Mesodermal cell (in vitro differentiated cells): ENCODE measurements around the gene ARMC7.
A peak's percentile ranks its signal among the peaks of the same experiment; 100 is the strongest.

Experiments used
- H3K27ac ChIP-seq: 2 replicates; pipeline ENCODE4 v1.7.0; 2013; ENCODE audit warnings: mild to moderate bottlenecking, low read depth, low read length, moderate library complexity; ENCODE audit not compliant: severe bottlenecking
- H3K36me3 ChIP-seq: 2 replicates; pipeline ENCODE4 v1.7.1; 2013; ENCODE audit warnings: mild to moderate bottlenecking, low read length, moderate library complexity; ENCODE audit not compliant: control insufficient read depth, insufficient read depth
- H3K4me1 ChIP-seq: one replicate; pipeline ENCODE4 v1.7.1; 2013; ENCODE audit warnings: mild to moderate bottlenecking, low read length; ENCODE audit not compliant: insufficient read depth, control insufficient read depth, poor library complexity, severe bottlenecking
- H3K4me3 ChIP-seq: 2 replicates; pipeline ENCODE4 v1.7.0; 2013; ENCODE audit warnings: low read length, control low read depth, mild to moderate bottlenecking; ENCODE audit not compliant: insufficient read depth, poor library complexity, severe bottlenecking; ENCODE audit errors: extremely low read depth
- H3K9me3 ChIP-seq: 2 replicates; pipeline ENCODE4 v1.7.1; 2013; ENCODE audit warnings: mild to moderate bottlenecking, low read length, moderate library complexity; ENCODE audit not compliant: control insufficient read depth
- WGBS, 2 experiments: methylation state at CpG; one replicate each; pipeline ENCODE4 v1.1.5; 2013; ENCODE audit warnings: missing lambda C conversion rate in 2 of 2; ENCODE audit not compliant: insufficient coverage in 2 of 2; 5-methylcytosine and 5-hydroxymethylcytosine counted together

ARMC7 gene

DNA sequence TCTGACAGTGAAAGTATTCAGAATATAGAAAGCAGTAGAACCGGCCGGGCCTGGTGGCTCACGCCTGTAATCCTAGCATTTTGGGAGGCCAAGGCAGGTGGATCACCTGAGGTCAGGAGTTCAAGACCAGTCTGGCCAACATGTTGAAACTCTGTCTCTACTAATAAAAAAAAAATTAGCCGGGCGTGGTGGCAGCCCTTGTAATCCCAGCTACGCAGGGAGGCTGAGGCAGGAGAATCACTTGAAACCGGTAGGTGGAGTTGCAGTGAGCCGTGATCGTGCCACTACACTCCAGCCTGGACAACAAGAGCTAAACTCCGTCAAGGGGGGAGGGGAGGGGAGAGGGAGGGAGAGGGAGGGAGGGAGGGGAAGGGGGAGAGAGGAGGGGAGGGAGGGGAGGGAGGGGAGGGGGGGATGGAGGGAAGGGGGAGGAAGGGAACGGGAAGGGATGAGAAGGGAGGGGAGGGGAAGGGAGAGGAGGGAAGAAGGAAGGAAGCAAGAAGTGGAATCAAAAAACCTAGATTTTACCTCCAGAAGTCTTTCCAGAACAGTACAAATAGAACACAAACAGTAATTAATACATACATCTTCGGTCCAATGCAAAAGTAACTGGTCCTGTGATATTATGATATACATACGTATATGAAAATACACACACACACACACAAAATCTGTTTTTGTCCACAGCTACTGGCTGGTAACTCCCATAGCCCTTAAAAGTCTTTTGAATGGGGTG is 32.6 kb downstream of the ARMC7 start:
- H3K36me3 ChIP-seq = peaks cover 93% of the 10 kb centered on the region
- 92 to 100% methylated on average over 3 to 7 of the region's 13 CpGs for WGBS, 2 experiments
- H3K27ac ChIP-seq = no peak overlapping the region
- H3K4me1 ChIP-seq = peaks cover 2% of the 10 kb centered on the region
- H3K9me3 ChIP-seq = no peaks in the 10 kb centered on the region
- H3K4me3 ChIP-seq = no peak overlapping the region

DNA sequence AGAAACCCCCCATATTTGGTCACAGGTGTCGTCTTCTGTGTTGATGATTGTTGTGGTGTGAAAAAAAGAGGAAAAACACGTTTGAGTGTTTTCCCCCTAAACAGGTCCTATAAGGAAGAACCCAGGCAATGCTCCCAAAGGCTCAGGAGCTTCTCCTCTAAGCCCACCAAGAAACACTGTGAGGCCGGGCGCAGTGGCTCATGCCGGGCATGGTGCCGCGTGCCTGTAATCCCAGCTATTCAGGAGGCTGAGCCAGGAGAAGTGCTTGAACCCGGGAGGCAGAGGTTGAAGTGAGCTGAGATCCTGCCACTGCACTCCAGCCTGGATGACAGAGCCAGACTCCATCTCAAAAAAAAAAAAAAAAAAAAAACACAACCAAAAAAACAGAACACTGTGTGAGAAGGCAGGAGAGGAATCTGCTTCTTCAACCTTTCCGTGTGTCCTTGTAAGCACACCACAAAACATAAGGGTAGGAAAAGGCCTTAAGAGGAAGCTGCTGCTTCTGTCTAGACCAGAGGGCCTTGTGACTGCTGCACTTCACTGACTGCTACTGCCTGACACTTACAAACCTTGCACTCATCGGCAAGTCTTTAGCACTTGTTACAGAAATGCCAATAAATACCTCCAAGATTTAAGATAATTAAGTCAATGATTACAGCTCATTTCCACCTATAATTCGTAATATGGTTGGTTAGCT is 35.2 kb downstream of the ARMC7 start:
- Histone ChIP-seq H3K36me3 (peaks cover 94% of the 10 kb centered on the region), H3K9me3 (no peaks in the 10 kb centered on the region), H3K4me3 (no peak overlapping the region), H3K4me1 (peaks cover 2% of the 10 kb centered on the region), H3K27ac (no peak overlapping the region)
- 96 to 98% methylated on average over 7 of the region's 11 CpGs for WGBS, 2 experiments

DNA sequence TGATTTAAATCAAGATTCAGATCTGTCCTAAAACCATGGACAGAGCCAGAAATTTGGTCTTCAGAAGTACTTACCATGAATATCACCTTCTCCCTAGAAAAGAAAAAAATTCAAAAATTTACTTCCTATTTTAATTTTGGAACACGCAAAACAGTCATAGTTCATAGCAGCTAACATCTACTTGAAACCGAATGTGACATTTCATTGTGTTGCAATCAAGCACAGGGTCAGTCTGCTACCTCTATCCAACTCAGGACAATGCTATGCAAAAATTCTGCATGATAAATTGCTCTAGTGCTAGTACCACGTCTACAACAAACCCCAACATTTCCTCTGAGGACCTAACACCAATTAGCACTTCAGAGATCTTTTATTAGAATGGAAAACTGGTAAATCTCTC is 36.8 kb downstream of the ARMC7 start:
- Histone ChIP-seq H3K27ac (no peak overlapping the region), H3K9me3 (no peaks in the 10 kb centered on the region), H3K4me1 (peaks cover 2% of the 10 kb centered on the region), H3K36me3 (peaks cover 86% of the 10 kb centered on the region), H3K4me3 (no peak overlapping the region)
- WGBS, 2 experiments = 91 to 100% methylated on average over 2 of the region's 3 CpGs

DNA sequence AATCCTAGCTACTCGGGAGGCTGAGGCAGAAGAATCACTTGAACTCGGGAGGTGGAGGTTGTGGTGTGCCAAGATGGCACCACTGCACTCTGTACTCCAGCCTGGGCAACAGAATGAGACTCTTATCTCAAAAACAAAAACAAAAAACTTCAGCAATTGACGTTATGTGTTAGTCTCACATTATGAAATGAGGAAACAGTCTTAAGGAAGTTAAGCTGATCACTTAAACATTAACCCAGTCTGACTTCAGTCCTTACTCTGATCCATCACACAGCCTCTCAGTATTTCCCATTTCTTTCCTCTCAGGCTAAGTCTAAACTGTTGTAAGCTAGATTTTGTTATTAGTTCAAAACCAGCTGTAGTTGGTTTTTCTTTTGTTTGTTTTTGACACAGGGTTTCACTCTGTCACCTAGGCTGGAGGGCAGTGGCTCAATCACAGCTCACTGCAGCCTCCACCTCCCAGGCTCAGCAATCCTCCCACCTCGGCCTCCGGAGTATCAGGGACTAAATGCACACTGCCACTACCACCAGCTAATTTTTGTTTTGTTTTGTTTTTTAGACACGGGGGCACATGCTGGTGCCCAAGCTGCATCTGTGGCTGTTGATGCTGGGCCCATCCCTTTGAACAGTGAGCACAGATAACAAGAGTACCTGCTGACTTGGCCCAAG is 38.2 kb downstream of the ARMC7 start:
- Histone ChIP-seq H3K27ac (no peak overlapping the region), H3K9me3 (no peaks in the 10 kb centered on the region), H3K36me3 (peaks cover 74% of the 10 kb centered on the region), H3K4me1 (peaks cover 6% of the 10 kb centered on the region), H3K4me3 (no peak overlapping the region)
- 92 to 95% methylated on average over 2 to 6 of the region's 6 CpGs for WGBS, 2 experiments

DNA sequence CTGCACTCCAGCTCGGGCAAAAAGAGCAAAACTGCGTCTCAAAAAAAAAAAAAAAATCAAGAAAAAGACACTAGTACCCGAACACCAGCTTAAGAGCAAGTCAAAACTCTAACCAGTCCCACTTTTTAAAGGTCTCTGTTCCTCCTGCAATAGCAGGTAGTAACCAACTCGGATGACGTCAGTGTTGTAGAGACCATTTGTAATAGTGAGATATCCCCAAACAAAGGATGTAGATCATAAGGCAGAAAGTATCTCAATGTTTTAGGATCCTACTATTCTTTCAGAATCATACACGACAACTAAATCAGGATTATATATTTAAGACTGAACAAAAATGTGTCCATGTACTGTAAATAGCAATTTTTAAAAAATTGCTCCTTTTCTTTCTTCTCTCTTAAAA is 42.2 kb downstream of the ARMC7 start:
- no peak overlapping the region for H3K27ac ChIP-seq
- peak overlapping the region; percentile 85 for H3K4me3 ChIP-seq
- WGBS, 2 experiments = 100% methylated on average over 1 to 2 of the region's 6 CpGs

DNA sequence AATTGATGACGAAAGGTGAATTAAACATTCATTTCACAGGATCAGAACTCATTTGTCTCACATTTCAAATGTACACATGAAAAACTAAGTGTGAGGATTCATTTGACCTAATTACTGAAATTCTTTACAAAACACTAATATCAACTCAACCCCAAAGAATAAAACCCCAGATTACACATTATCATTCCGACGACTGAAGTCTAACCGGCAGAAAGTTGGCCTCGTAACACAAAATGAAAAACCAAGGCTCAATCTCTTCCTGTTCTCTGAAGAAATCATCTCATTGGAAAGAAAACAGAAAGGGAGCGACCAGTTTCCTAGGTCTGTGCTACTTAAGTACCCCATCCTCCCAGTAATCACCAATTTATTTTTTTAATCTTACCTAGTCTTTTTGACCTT is 42.8 kb downstream of the ARMC7 start:
- Histone ChIP-seq H3K9me3 (no peaks in the 10 kb centered on the region), H3K4me1 (peaks cover 9% of the 10 kb centered on the region), H3K36me3 (peaks cover 37% of the 10 kb centered on the region), H3K27ac (peak overlapping the region; percentile 84), H3K4me3 (peak overlapping the region; percentile 85)
- WGBS, 2 experiments = 10 to 16% methylated on average over 3 to 5 of the region's 6 CpGs

More for the DNA sequence above, 42.2 kb downstream of the ARMC7 start:
- Histone ChIP-seq H3K4me1 (peaks cover 10% of the 10 kb centered on the region), H3K36me3 (peaks cover 37% of the 10 kb centered on the region), H3K9me3 (no peaks in the 10 kb centered on the region)

DNA sequence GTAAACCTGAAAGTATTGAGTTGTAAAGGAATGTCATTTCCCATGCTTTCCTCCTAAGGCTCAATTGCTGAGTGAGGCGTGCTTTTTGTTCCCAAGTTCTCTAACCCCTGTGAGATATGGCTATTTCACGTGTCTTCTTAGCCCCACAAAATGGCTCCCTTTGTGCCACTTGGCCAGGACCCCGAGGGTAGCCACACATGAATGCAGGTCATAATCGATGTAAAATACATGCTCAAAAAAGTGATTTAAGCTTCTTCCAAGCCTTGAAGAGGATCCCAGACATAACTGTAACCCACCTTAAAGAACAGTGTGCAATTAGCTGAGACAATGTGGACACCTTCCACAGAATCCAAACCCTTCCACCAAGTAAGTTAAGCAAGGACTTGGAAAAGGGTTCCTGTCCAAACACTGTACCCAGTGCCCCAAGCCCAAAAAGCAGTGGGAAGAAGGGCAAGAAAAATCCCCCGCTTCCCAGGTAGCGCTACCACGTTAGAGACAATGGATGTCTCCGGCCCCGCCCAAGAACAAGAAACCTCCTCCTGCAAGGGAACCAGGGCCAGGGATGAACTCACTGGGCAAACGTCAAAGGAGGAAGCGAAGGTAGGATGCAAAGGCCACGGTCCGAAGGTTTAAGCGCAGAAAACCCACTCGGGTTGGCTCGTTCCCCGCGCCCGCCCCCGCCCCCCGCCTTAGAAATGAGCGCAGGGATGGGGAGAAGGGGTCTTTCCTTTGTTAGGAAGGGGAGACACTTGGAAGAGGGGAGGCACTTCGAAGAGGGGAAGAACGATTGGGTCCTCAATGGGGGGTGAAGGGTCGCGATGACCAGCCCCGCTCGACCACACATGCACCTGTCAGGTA is 43.4 kb downstream of the ARMC7 start:
- peak overlapping the region; percentile 84 for H3K27ac ChIP-seq
- H3K36me3 ChIP-seq = peaks cover 35% of the 10 kb centered on the region
- H3K4me1 ChIP-seq = peaks cover 9% of the 10 kb centered on the region
- 0 to 2% methylated on average over 23 of the region's 28 CpGs for WGBS, 2 experiments
- H3K9me3 ChIP-seq = no peaks in the 10 kb centered on the region
- H3K4me3 ChIP-seq = peak overlapping the region; percentile 85

DNA sequence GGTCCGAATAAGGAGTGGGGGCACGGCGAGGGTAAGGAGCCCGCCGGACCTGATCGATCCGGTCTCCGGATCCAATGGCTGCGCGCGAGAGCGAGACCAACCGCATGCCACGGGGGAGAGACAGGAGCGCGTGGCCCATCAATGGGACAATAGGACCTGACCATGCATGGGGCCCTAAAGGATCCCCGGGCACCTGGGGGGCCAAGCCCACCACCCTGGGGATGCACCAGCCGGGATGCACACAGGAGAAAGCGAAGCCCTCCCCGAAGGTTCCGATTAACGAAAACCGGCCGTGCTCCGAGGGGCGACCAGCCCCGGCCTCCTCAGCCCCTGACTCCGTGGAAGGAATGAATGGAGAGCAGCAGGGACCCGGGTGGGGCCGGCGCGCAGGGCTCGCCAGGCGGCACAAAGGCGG is 44.0 kb downstream of the ARMC7 start:
- H3K4me1 ChIP-seq = peaks cover 9% of the 10 kb centered on the region
- peak overlapping the region; percentile 85 for H3K4me3 ChIP-seq
- H3K9me3 ChIP-seq = no peaks in the 10 kb centered on the region
- H3K36me3 ChIP-seq = peaks cover 30% of the 10 kb centered on the region
- H3K27ac ChIP-seq = peak overlapping the region; percentile 84
- 1% methylated on average over 30 to 35 of the region's 35 CpGs for WGBS, 2 experiments

DNA sequence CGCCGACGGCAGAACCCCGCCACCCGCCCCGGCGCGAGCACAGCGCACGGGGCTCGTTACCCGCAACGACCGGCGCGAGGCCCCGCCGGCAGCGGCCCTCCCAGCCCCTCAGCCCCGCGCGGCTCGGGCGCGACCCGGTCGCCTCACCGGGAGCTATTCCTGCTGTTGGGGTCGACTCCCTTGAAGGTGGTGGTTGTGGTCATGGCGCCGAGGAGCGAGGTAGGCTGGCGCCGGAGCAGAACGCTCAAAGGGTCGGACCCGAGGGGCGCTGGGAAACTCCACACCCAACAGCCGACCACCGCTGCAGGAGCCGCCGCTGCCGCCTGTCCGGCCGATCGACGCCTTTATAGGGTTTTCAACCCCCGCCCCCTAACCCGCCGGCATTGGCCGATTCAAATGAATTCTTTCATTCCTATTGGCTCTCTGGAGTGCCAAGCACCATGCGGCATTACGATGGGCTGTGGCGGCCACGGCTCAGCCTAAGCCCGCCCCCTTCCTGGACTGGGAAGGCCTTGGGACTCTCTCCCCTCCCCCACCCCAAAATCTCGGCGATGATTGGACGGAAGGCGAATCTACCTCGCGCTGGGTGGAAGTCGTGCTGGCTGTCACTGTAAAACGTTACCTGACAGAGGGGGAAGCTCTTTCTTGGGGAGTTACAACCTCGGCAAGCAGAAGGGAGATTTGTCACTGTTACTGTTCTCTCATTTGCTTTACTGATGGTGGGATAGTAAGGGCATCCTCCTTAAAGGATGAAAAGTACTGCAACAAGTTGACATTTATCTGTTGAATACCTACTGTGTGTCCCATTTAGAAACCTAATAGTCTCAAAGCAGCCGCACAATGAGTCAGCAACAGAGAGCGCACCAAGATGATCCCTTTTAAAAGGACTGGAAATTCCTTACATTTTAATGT is 44.7 kb downstream of the ARMC7 start, which contains the start of gene JPT1:
Gene JPT1, minus strand, starts transcription at position 318 of the 912 bp plus-strand sequence. Its CDS starts 115 bp downstream, at position 203.
- WGBS, 2 experiments = 0 to 2% methylated on average over 50 to 52 of the region's 67 CpGs
- Histone ChIP-seq H3K36me3 (peaks cover 29% of the 10 kb centered on the region), H3K4me3 (peak within 1 kb of the TSS; percentile 85), H3K4me1 (peaks cover 13% of the 10 kb centered on the region), H3K9me3 (no peaks in the 10 kb centered on the region), H3K27ac (peak within 1 kb of the TSS; percentile 84)
